Mesenchymal stem cell (in vitro differentiated cells and primary cell): ENCODE measurements around the gene CREB3L1.

Experiments used
- DNase-seq: peaks from one replicate; pipeline ENCODE4 v3.0.0-alpha.2; 2013
- H2AFZ ChIP-seq: one replicate; pipeline ENCODE4 v1.6.1; 2013; ENCODE audit warnings: low read depth, mild to moderate bottlenecking, control low read depth, inconsistent platforms, low read length, moderate library complexity
- H2AK5ac ChIP-seq: 2 replicates; pipeline ENCODE4 v1.6.1; 2013; ENCODE audit warnings: low read length, moderate library complexity, mild to moderate bottlenecking, inconsistent platforms; ENCODE audit not compliant: severe bottlenecking
- H2BK120ac ChIP-seq: one replicate; pipeline ENCODE4 v1.6.1; 2013; ENCODE audit warnings: low read depth, mild to moderate bottlenecking, inconsistent platforms, low read length, moderate library complexity
- H2BK12ac ChIP-seq, 2 experiments: one replicate each; pipeline ENCODE4 v1.6.1; 2013; ENCODE audit warnings: inconsistent platforms in 2 of 2, low read length in 2 of 2, mild to moderate bottlenecking in 2 of 2, moderate library complexity in 2 of 2, control low read depth in 1 of 2
- H2BK15ac ChIP-seq: one replicate; pipeline ENCODE4 v1.6.1; 2013; ENCODE audit warnings: mild to moderate bottlenecking, low read depth, inconsistent platforms; ENCODE audit not compliant: poor library complexity, severe bottlenecking
- H2BK5ac ChIP-seq: 2 replicates; pipeline ENCODE4 v1.6.1; 2013; ENCODE audit warnings: low read depth, mild to moderate bottlenecking, low read length, control low read depth, inconsistent platforms; ENCODE audit not compliant: poor library complexity, severe bottlenecking
- H3K14ac ChIP-seq, 2 experiments: one replicate each; pipeline ENCODE4 v1.6.1; 2013; ENCODE audit warnings: inconsistent platforms in 2 of 2, low read length in 2 of 2, control low read depth in 1 of 2, mild to moderate bottlenecking in 1 of 2, moderate library complexity in 1 of 2
- H3K18ac ChIP-seq, 2 experiments: one replicate each; pipeline ENCODE4 v1.6.1; 2013; ENCODE audit warnings: inconsistent platforms in 2 of 2, low read length in 2 of 2, control low read depth in 1 of 2, low read depth in 1 of 2, mild to moderate bottlenecking in 1 of 2
- H3K23ac ChIP-seq, 2 experiments: one replicate each; pipeline ENCODE4 v1.6.1; 2013; ENCODE audit warnings: inconsistent platforms in 2 of 2, low read length in 2 of 2, mild to moderate bottlenecking in 2 of 2, moderate library complexity in 2 of 2, control low read depth in 1 of 2
- H3K27ac ChIP-seq: 2 replicates; pipeline ENCODE4 v1.5.1; 2013; ENCODE audit warnings: mild to moderate bottlenecking, moderate library complexity, low read length, control low read depth, inconsistent platforms; ENCODE audit not compliant: poor library complexity, severe bottlenecking
- H3K27me3 ChIP-seq, 2 experiments: 2 replicates each; pipeline versions ENCODE4 v1.6.1 to v1.7.0; 2013; ENCODE audit warnings: low read length in 2 of 2, mild to moderate bottlenecking in 2 of 2, moderate library complexity in 2 of 2, control low read depth in 1 of 2, inconsistent platforms in 1 of 2; ENCODE audit not compliant: control insufficient read depth in 1 of 2, insufficient read depth in 1 of 2
- H3K36me3 ChIP-seq, 2 experiments: 2 replicates each; pipeline versions ENCODE4 v1.6.1 to v1.7.0; 2013; ENCODE audit warnings: low read length in 2 of 2, control low read depth in 1 of 2, inconsistent platforms in 1 of 2, low read depth in 1 of 2, mild to moderate bottlenecking in 1 of 2; ENCODE audit not compliant: insufficient read depth in 2 of 2, control insufficient read depth in 1 of 2
- H3K4ac ChIP-seq, 2 experiments: one replicate each; pipeline ENCODE4 v1.6.1; 2013; ENCODE audit warnings: inconsistent platforms in 2 of 2, low read length in 2 of 2, mild to moderate bottlenecking in 2 of 2, moderate library complexity in 2 of 2, control low read depth in 1 of 2, low read depth in 1 of 2
- H3K4me1 ChIP-seq: 2 replicates; pipeline ENCODE4 v1.6.1; 2013; ENCODE audit warnings: low read depth, low read length, control low read depth; ENCODE audit not compliant: control insufficient read depth, insufficient read depth
- H3K4me2 ChIP-seq: 2 replicates; pipeline ENCODE4 v1.6.1; 2013; ENCODE audit warnings: low read length, mild to moderate bottlenecking, inconsistent platforms; ENCODE audit not compliant: poor library complexity, severe bottlenecking
- H3K4me3 ChIP-seq, 2 experiments: 2 replicates each; pipeline versions ENCODE4 v1.5.1 to v1.7.0; 2013; ENCODE audit warnings: low read length in 2 of 2, mild to moderate bottlenecking in 2 of 2, control low read depth in 1 of 2, low read depth in 1 of 2; ENCODE audit not compliant: insufficient read depth in 1 of 2
- H3K79me1 ChIP-seq: replicated peaks from 2 replicates; pipeline ENCODE4 v1.6.1; 2013; ENCODE audit warnings: mild to moderate bottlenecking, control low read depth, low read length, inconsistent platforms; ENCODE audit not compliant: poor library complexity, severe bottlenecking
- H3K9ac ChIP-seq: 2 replicates; pipeline ENCODE4 v1.7.0; 2013; ENCODE audit warnings: mild to moderate bottlenecking, low read length, moderate library complexity
- H3K9me3 ChIP-seq: 2 replicates; pipeline ENCODE4 v1.7.0; 2013; ENCODE audit warnings: mild to moderate bottlenecking, low read length; ENCODE audit not compliant: control insufficient read depth
- H4K8ac ChIP-seq: one replicate; pipeline ENCODE4 v1.6.1; 2013; ENCODE audit warnings: inconsistent platforms, mild to moderate bottlenecking, low read length, moderate library complexity
- H4K91ac ChIP-seq: one replicate; pipeline ENCODE4 v1.6.1; 2013; ENCODE audit warnings: mild to moderate bottlenecking, low read length, inconsistent platforms
- WGBS: methylation state at CpG from one replicate; pipeline ENCODE4 v1.1.7; 2013; ENCODE audit warnings: mixed read lengths; 5-methylcytosine and 5-hydroxymethylcytosine counted together

CREB3L1 gene

GRCh38 chr11:46294365-46295309, 17.2 kb downstream of the CREB3L1 start:
- WGBS = 34% methylated on average over 13 of the region's 24 CpGs
- peaks cover 63% of the 10 kb centered on the region for H3K4me1 ChIP-seq
- H3K4me2 ChIP-seq = peak overlapping the region; percentile 81
- H2AFZ ChIP-seq = no peak overlapping the region
- H2BK15ac ChIP-seq = peak overlapping the region; percentile 95
- peak overlapping the region; percentile 98 for H3K27ac ChIP-seq
- peak overlapping the region; percentile 93 to 98 for H3K18ac ChIP-seq
- no peak overlapping the region for H3K14ac ChIP-seq
- peak overlapping the region; percentile 86 for H4K8ac ChIP-seq
- H3K4me3 ChIP-seq = peak overlapping the region; percentile 67 to 77
- peak overlapping the region in 1 of 2 experiments; percentile 85 for H3K23ac ChIP-seq
- peak overlapping the region; percentile 82 for H2BK5ac ChIP-seq
- H3K9me3 ChIP-seq = no peaks in the 10 kb centered on the region
- peak overlapping the region; percentile 87 for H3K9ac ChIP-seq
- H3K4ac ChIP-seq = peak overlapping the region; percentile 90 to 96
- peak; percentile 97 for DNase-seq
- H2AK5ac ChIP-seq = peak overlapping the region; percentile 94
- H4K91ac ChIP-seq = peak overlapping the region; percentile 93
- H3K27me3 ChIP-seq = no peaks in the 10 kb centered on the region
- H2BK12ac ChIP-seq = peak overlapping the region; percentile 49 to 98
- H3K36me3 ChIP-seq = peaks cover 0 to 8% of the 10 kb centered on the region in 2 experiments
- H2BK120ac ChIP-seq = peak overlapping the region; percentile 96
- H3K79me1 ChIP-seq = peaks cover 2% of the 10 kb centered on the region

- H2AK5ac ChIP-seq = peak overlapping the region; percentile 73
- no peak overlapping the region for H3K23ac ChIP-seq
- no peaks in the 10 kb centered on the region for H3K27me3 ChIP-seq
- 1% methylated on average over 54 of the region's 61 CpGs for WGBS
- peak overlapping the region; percentile 98 for H3K27ac ChIP-seq
- H2BK15ac ChIP-seq = peak overlapping the region; percentile 99
- no peaks in the 10 kb centered on the region for H3K9me3 ChIP-seq
- peaks cover 9% of the 10 kb centered on the region for H3K79me1 ChIP-seq
- peaks cover 7 to 14% of the 10 kb centered on the region in 2 experiments for H3K36me3 ChIP-seq
- peak overlapping the region; percentile 81 to 92 for H2BK12ac ChIP-seq
- peak overlapping the region; percentile 93 for H4K91ac ChIP-seq
- peak overlapping the region; percentile 91 to 93 for H3K18ac ChIP-seq
- peak overlapping the region; percentile 81 for H3K4me2 ChIP-seq
- peaks cover 57% of the 10 kb centered on the region for H3K4me1 ChIP-seq
- H2BK120ac ChIP-seq = peak overlapping the region; percentile 97
- no peak overlapping the region for H2AFZ ChIP-seq
- H3K4me3 ChIP-seq = peak overlapping the region; percentile 67 to 77
- DNase-seq = peak; percentile 82
- H3K4ac ChIP-seq = peak overlapping the region; percentile 87 to 90
- H4K8ac ChIP-seq = peak overlapping the region; percentile 86
- H3K9ac ChIP-seq = peak overlapping the region; percentile 87
- H3K14ac ChIP-seq = peak overlapping the region in 1 of 2 experiments; percentile 93
- H2BK5ac ChIP-seq = peak overlapping the region; percentile 82
These were observed 18.0 kb downstream of the CREB3L1 start for GRCh38 chr11:46295312-46296058.

- Histone ChIP-seq H3K27ac (peak overlapping the region; percentile 92), H2AFZ (no peak overlapping the region), H3K36me3 (peaks cover 8 to 16% of the 10 kb centered on the region in 2 experiments), H2BK120ac (peak overlapping the region; percentile 97), H3K27me3 (no peaks in the 10 kb centered on the region), H3K4me2 (peak overlapping the region; percentile 66), H3K23ac (peak overlapping the region in 1 of 2 experiments; percentile 34), H3K4me3 (peak overlapping the region; percentile 27 to 77), H3K79me1 (peaks cover 9% of the 10 kb centered on the region), H3K14ac (peak overlapping the region in 1 of 2 experiments; percentile 91), H2BK5ac (peak overlapping the region; percentile 10), H4K8ac (peak overlapping the region; percentile 71), H2BK12ac (peak overlapping the region; percentile 81 to 92), H2BK15ac (peak overlapping the region; percentile 99), H3K9ac (peak overlapping the region; percentile 87), H3K9me3 (no peaks in the 10 kb centered on the region), H3K4ac (peak overlapping the region; percentile 42 to 82), H4K91ac (peak overlapping the region; percentile 92), H2AK5ac (peak overlapping the region; percentile 73), H3K18ac (peak overlapping the region; percentile 41 to 91), H3K4me1 (peaks cover 54% of the 10 kb centered on the region)
- no peak for DNase-seq
- 46% methylated on average over 12 of the region's 18 CpGs for WGBS
These were observed 18.6 kb downstream of the CREB3L1 start for GRCh38 chr11:46296059-46296527.
